ENCODE results near the gene TWIST1. TPM values are rescaled to one million over a fixed set of nuclear protein-coding genes. Genes with fewer than 3 reads are reported as not detected.
A peak's percentile ranks its signal among the peaks of the same experiment; 100 is the strongest.

Gene TWIST1
- 5.6 TPM for polyA plus RNA-seq (ENCODE audit: insufficient read length)

DNA sequence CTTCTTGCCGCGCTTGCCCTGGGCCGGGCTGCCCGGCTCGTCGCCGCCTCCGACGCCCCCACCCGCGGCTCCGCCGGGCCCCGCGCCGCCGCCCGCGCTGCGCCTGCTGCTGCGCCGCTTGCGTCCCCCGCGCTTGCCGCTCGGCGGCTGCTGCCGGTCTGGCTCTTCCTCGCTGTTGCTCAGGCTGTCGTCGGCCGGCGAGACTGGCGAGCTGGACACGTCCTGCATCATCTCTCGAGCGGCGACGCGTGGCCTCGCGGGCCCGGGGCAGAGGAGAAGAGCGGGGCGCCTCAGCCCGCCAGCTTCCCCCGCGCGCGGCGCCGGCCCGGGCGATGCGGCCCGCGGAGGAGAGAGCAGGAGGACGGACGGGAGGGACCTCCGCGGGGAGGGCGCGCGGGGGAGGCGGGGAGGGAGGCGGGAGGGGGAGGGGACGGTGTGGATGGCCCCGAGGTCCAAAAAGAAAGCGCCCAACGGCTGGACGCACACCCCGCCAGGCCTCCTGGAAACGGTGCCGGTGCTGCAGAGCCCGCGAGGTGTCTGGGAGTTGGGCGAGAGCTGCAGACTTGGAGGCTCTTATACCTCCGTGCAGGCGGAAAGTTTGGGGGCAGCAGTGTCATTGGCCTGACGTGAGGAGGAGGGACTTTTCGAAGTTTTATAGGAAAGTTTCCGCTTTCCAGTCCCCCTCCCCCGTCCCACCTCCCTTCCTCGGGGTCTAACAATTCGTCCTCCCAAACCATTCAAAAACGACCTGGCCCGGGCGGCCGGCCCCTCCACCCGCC, at the start of gene TWIST1:
TSS of gene TWIST1 (minus strand) at position 546 of the 779 bp plus-strand sequence. CDS start at position 231, 315 bp downstream.
- DNase-seq = peak; percentile 93

DNA sequence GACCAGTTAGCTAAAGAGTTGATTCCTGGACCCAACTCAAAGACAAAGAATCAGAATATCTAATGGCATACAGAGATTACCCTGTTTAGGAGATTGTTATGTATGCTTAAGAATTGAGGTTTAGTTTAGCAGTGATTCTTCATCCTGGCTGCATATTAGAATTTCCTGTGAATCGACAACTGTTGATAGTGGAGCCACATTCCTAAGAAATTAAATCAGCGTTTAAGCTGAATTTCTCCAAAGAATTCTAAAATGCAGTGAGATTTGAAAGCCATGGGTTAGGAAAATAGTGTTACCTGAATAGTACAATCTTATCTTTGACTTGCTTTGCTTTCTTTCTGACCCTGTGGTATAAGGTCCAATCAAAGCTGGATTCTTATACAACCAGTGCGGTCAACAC, 44.2 kb upstream of the TWIST1 start:
- no peak for DNase-seq

DNA sequence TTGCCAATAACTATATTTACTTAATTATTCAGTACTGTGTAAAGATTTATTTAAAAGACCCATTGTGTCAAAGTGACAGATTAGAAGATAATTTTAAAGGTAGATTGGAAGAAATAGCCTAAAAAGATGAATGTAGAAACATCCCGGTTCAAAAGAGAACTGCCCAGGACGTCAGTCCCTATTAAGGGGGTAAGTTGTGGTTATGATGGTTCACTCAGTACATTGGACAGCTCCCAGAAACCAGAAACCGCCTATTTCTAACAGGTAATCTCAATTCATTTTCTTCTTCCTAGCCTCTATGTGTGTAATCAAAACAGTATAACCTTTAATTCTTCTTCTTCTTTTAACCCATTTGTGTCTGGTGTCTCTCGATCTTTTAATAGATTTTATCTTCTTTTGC, 29.3 kb upstream of the TWIST1 start:
- DNase-seq = no peak

GRCh38 chr7:19145434-19146115, 28.1 kb upstream of the TWIST1 start:
- no peak for DNase-seq

GRCh38 chr7:19144661-19145433, 27.4 kb upstream of the TWIST1 start, which contains the start of gene FERD3L:
FERD3L (minus strand) TSS chr7:19145421; CDS start chr7:19145362, 59 bp downstream.
- DNase-seq = no peak

DNA sequence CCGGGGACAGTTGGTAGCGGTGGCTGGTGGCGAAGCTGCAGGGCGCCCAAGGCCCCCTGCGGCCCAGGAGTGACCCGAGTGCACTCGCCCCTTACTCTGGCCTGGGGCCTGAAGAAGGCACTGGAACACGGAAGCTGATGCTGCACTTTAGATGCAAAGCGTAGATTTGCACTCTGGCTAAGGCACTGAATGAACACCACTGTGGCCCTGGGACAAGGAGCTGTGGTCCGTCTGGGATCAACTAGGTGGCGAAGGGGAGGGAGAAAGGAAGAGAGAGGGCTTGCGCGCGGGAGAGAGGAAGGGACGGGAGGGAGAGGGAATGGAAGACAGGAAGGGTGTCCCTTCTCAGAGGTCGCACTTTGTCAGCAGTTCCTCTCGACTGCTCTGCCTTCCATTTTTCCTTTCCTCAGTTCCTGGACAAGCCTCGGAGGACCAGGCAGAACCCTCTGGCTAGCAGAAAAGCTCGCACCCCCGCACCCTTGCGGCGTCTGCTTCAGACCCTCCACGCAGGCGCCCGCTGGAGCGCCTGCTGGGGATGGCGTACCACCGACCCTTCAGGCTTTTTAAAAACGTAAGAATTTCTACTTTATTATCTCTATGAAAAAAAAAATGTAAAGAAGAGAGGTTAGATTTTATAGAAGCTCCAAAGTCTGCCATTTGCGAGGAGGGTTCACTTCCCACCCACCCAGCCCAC, 26.6 kb upstream of the TWIST1 start:
- DNase-seq = no peak

DNA sequence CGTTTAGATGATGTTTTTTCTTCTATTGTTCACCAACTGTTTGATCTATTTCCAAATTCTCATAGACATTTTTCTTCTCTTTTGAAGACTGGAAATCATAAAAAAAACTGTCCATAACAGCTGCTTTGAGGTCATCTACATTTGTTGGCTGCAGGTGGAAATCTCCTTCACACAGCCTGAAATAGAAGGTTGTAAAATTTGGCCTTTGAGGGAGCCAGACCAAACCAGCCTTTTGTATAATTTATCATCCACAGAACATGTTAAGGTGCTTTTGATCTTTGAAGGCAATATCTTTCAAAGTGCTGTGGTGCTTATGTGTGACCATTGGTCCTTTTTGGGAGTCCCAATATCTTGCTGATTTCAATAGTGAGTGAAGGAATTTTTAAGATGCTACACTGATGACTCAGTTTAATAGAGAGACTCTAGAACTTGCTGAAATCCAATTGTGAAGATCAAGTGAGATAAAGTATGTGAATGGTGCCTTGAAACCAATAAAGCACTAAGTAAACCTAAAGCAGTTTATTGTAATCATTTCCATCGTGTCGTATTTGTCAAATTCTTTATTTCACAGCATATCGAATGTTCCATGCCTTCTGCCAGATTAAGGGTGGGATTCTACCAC, 22.4 kb upstream of the TWIST1 start:
- no peak for DNase-seq

DNA sequence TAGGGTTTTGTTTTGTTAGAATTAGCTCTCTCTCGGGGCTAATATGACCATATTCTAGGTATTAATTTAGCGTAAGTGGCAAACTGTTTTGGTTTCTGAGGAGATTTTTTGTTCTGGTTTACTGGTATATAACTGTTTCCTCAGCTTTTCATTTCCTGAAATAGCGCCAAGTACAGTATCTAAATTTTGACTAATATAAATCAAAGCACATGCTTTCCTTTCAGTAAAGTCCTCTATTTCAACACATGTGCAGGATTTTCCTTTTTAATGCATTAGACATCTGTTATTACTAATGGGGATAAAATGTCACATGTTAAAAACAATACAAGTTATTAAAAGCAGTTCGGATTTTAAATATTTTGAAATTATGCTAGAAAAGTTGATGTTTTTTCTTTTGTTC, 16.4 kb upstream of the TWIST1 start:
- no peak for DNase-seq

DNA sequence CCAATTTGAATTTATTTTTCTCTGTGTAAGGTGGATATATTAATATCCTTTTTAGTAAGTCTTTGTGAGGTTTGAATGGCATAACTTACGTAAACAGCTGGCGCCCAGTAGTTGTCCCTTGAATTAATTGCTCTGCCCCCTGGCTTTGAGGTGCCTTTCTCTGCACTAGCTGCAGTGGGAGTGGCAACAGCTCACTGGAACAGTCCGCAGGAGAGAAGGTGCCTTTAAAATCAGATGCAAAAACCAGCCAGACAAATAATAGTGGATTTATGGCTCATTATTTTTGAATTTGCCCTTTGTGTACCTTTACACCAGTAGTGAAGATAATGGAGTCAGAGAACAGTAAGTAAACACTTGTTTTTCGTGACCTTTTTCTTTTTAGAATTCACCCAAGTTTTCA, 16.0 kb upstream of the TWIST1 start:
- DNase-seq = no peak

DNA sequence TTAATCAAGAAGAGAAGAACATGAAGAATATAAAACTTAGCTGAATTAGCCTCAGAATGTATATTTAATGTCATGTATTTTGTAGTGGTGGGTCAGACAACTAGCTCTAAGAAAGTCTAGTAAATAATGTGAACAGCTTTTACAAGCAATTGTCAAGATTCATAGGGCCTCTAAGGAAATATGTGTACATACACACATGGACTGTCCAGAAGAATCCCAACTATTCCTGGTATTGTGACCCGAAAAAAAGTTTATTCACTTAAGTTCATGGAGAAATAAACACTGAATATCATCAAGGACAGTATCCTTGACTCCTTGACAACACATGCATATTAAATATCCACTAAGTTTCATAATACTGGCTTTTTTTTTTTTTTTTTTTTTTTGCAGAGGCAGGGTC, 11.4 kb upstream of the TWIST1 start:
- no peak for DNase-seq

DNA sequence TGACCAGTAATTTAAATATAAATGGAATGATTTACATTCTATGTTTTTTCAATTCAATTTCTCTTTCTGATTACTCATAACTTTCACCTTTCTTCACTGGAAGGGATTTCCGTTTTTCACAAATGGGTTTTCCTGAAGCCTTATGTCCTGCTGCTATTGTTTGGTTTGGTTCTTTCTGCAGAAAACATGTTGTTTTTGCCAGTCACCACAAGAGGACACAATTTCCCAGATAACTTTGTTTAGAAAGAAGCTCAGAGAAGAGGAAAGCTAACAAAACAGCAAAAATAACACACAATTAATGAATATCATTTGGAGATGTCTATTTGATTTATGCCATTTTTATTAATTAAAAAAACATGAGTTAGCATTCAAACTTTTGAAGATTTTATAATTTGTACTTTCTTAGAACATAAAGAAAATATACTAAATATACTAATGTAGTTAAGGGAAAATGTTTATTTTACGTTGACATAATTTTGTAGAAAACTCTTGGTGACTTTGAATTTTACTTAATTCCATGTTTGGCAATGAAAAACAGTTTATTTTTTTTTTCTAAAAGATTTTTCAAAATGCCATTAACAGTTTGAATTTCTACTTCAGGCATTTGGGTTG, 4.6 kb upstream of the TWIST1 start:
- no peak for DNase-seq

- DNase-seq = no peak
Measured at GRCh38 chr7:19119870-19120486, 2.5 kb upstream of the TWIST1 start.

DNA sequence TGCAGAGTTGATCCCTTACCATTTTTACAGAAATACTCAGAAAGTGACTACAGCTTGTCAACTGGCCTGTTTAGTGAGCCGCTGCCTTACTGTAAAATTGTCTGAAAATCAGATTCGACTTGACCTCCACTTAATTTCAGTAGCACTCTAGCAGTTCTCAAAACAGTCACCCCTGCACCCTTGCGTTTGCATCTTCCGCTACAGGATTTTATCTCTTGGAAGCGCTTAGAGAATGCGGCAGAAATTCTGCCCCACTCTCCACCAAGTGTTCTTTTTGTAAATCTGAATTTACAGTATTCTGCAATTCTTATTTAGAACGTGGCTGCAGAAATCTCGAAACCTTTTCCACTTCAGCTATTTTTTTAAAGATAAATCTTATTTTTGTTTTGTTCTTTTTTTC, 1.9 kb upstream of the TWIST1 start:
- DNase-seq = no peak

DNA sequence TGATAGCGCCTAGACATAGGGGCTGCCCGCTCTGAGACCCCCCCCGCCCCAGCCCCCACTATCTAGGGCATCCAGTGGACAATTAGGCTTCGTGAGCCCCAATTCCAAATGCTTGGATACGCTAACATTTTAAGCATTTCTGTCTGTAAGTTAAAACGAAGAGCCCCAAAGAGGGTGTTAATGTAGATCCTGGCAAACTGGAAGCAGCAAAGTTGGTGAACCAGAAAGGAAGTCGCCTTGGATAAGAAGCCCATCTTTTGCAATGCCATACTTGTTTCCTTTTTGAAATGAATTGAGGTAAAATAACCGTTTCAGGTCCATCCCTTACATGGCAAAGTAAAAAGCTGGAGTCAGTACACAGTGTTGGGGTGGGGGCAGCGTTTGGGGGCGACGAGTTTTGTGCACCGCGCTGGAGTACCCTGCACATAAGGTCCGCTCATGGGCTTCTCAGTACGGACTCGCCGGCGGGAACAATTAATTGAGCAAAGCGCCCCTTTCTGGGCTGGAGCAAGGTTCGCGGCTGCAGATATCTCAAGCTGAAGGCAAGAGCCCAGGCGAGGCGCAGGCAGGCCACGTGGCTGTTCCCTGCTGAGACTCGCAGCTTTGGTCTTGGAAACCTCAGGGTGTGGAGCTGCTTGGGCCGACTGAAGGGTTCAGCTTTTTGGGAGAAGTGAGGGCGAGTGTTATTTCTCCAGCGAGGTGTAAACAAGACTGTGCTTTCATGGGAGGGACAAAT, 1.4 kb upstream of the TWIST1 start:
- no peak for DNase-seq

GRCh38 chr7:19117870-19118608, 603 bp upstream of the TWIST1 start:
- DNase-seq = no peak

DNA sequence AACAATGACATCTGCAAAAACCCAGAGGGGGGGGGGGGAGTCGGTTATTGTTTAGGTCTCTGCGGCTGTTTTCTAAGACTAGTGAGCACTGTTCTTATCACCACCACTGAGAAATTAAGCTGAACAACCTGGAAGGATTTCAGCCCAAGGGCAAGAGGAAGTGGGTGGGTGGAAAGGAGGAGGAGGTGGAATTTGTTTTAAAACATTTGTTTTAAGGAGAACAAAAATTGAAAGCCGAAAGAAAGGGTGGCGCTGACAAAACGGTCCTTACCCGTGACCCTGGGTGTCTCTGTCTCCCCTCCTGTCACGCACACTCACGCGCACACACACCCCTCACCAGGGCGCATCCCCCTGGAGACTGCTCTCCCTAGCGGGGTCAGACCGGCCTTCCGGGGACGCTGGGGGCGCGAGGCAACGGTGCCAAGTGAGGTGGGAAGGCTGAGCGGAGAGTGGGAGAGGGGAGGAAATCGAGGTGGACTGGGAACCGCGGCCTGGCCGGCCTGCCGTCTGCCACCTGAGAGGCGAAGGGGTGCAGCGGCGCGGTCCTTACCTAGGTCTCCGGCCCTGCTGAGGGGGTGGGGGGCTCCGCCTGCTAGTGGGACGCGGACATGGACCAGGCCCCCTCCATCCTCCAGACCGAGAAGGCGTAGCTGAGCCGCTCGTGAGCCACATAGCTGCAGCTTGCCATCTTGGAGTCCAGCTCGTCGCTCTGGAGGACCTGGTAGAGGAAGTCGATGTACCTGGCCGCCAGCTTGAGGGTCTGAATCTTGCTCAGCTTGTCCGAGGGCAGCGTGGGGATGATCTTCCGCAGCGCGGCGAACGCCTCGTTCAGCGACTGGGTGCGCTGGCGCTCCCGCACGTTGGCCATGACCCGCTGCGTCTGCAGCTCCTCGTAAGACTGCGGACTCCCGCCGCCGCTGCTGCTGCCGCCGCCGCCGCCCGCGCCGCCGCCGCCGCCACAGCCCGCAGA, 1.0 kb downstream of the TWIST1 start:
- peak; percentile 42 for DNase-seq

DNA sequence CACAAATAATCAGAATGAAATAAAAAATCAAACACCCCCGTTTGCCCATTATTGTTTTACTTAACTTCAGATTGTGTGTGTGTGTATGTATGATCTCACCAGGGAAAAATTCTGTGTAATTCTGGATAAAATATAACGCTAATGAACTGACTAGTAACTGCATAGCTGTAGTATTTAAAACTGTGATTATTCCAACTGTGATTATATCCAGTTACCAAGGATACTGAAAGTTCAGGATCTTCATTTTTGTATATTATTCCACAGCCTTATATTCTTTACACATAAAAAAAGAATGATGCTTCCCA, 2.9 kb downstream of the TWIST1 start:
- no peak for DNase-seq

DNA sequence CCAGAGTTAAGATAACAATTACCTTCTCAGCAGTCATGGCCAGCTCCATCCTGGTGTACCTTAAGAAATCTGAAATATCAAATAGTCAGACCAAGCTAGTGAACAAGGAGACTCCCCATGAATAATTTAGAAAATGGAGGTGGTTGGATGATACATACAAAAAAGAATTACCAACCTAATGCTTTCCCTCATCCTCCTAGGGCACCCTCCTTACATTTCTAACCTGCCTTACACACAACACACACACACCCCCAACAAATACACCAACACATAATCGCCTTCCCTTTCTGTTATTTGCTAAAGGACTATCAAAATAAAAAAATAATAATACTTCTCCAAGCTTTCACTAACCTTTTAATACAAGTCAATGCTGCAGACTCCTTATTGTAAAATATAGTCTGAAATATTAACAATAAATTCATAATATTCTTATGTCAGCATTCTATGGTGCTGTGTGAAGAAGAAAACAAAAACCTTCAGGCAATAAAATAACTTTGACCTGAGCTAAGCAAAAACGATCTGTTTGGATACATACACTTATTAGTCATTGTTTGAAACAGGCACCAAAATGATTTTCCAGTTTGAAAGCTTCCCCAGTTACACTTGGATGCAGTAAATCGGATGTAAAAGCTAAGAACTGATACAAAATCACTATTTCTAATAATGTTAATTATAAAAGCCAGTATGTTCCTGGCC, 3.4 kb downstream of the TWIST1 start:
- DNase-seq = no peak

Data from hindlimb muscle (tissue), 1 donor.